SU-DHL-6 (cell line): ENCODE results near the gene NUDT12.

Experiments
- H2AFZ ChIP-seq: fragments of 200-600 bp; sonication (generic); 2 replicates; pipeline ENCODE4 v1.6.1; 2014; ENCODE audit warnings: low read depth, mild to moderate bottlenecking, moderate library complexity, mixed read lengths, antibody characterized with exemption, low read length; ENCODE audit not compliant: severe bottlenecking
- H3F3A ChIP-seq: fragments of 200-600 bp; shearing (Covaris generic); 2 replicates; pipeline ENCODE4 v1.6.0; 2016; ENCODE audit warnings: antibody characterized with exemption, mild to moderate bottlenecking; ENCODE audit not compliant: insufficient read depth
- H3K27ac ChIP-seq: fragments of 200-600 bp; sonication (generic); 2 replicates; pipeline ENCODE4 v1.5.1; 2016; ENCODE audit warnings: low read depth, mild to moderate bottlenecking, low read length, moderate library complexity, mixed read lengths
- H3K27me3 ChIP-seq: fragments of 200-600 bp; sonication (generic), shearing (Covaris generic); 2 replicates; pipeline ENCODE4 v1.6.0; 2014; ENCODE audit warnings: mild to moderate bottlenecking, low read length
- H3K36me3 ChIP-seq: fragments of 200-600 bp; sonication (generic); 2 replicates; pipeline ENCODE4 v1.6.1; 2014; ENCODE audit warnings: mild to moderate bottlenecking, low read length, mixed read lengths
- H3K4me2 ChIP-seq: fragments of 300-600, 200-600 bp; shearing (Covaris generic), sonication (generic); 2 replicates; pipeline ENCODE4 v1.6.0; 2014; ENCODE audit warnings: low read length, low read depth, mild to moderate bottlenecking; ENCODE audit not compliant: poor library complexity, severe bottlenecking
- H3K4me3 ChIP-seq: fragments of 200-600 bp; sonication (generic); 2 replicates; pipeline ENCODE4 v1.5.1; 2014; ENCODE audit warnings: antibody characterized with exemption, low read length, mild to moderate bottlenecking, mixed read lengths; ENCODE audit not compliant: insufficient read depth, poor library complexity, severe bottlenecking
- H3K79me2 ChIP-seq: fragments of 200-600 bp; sonication (generic); 2 replicates; pipeline ENCODE4 v1.6.1; 2014; ENCODE audit warnings: mild to moderate bottlenecking, low read length, moderate library complexity; ENCODE audit not compliant: insufficient read depth
- H3K9ac ChIP-seq: fragments of 200-600 bp; sonication (generic); 2 replicates; pipeline ENCODE4 v1.7.0; 2014; ENCODE audit warnings: mild to moderate bottlenecking, low read length
- H3K9me2 ChIP-seq: fragments of 200-600 bp; sonication (generic); replicated peaks from 2 replicates; pipeline ENCODE4 v1.6.1; 2014; ENCODE audit warnings: low read length; ENCODE audit not compliant: insufficient read depth
- H3K9me3 ChIP-seq: fragments of 200-600 bp; sonication (generic); 2 replicates; pipeline ENCODE4 v1.6.1; 2014; ENCODE audit warnings: low read length, mixed read lengths; ENCODE audit not compliant: insufficient read depth
- H4K20me1 ChIP-seq: fragments of 200-600 bp; sonication (generic); 2 replicates; pipeline ENCODE4 v1.6.1; 2014; ENCODE audit warnings: low read depth, mild to moderate bottlenecking, antibody characterized with exemption, low read length, moderate library complexity, mixed read lengths
- CTCF ChIP-seq: fragments of 200-600 bp; sonication (generic); IDR thresholded peaks from one replicate; pipeline ENCODE4 v1.5.1; 2017; ENCODE audit warnings: antibody characterized with exemption, mild to moderate bottlenecking, low read length, moderate library complexity; ENCODE audit not compliant: insufficient read depth, poor library complexity, severe bottlenecking
- EZH2phosphoT487 ChIP-seq: fragments of 200-600 bp; sonication (generic), shearing (Covaris generic); conservative IDR thresholded peaks from 2 replicates; pipeline ENCODE4 v1.6.1; 2018; ENCODE audit warnings: mild to moderate bottlenecking, antibody characterized with exemption, low read length, moderate library complexity, mixed read lengths

Gene NUDT12

GRCh38 chr5:103589357-103589756 lies 26.8 kb upstream of the NUDT12 start:
- no peaks in the 10 kb centered on the region for H3K9me2 ChIP-seq
- no peaks in the 10 kb centered on the region for H3K79me2 ChIP-seq
- no peaks in the 10 kb centered on the region for H3K27me3 ChIP-seq
- H3F3A ChIP-seq: no peaks in the 10 kb centered on the region
- no peaks in the 10 kb centered on the region for H4K20me1 ChIP-seq
- no peak overlapping the region for H3K4me3 ChIP-seq
- H3K9ac ChIP-seq: no peak overlapping the region
- TF ChIP-seq EZH2phosphoT487 (no peak), CTCF (no peak)
- H2AFZ ChIP-seq: no peak overlapping the region
- H3K4me2 ChIP-seq: no peak overlapping the region
- H3K27ac ChIP-seq: no peak overlapping the region
- no peaks in the 10 kb centered on the region for H3K36me3 ChIP-seq
- no peaks in the 10 kb centered on the region for H3K9me3 ChIP-seq

- no peaks in the 10 kb centered on the region for H3K79me2 ChIP-seq
- H3K9me2 ChIP-seq: no peaks in the 10 kb centered on the region
- no peaks in the 10 kb centered on the region for H3K36me3 ChIP-seq
- H2AFZ ChIP-seq: no peak overlapping the region
- H3K27me3 ChIP-seq: no peaks in the 10 kb centered on the region
- H3K27ac ChIP-seq: no peak overlapping the region
- H4K20me1 ChIP-seq: no peaks in the 10 kb centered on the region
- H3K4me2 ChIP-seq: no peak overlapping the region
- H3F3A ChIP-seq: no peaks in the 10 kb centered on the region
- no peaks in the 10 kb centered on the region for H3K9me3 ChIP-seq
- TF ChIP-seq CTCF (no peak), EZH2phosphoT487 (no peak)
- H3K9ac ChIP-seq: no peak overlapping the region
- H3K4me3 ChIP-seq: no peak overlapping the region
Observed at GRCh38 chr5:103587185-103587748, 24.7 kb upstream of the NUDT12 start.

- Histone ChIP-seq H3K27me3 (no peaks in the 10 kb centered on the region), H3K9me3 (no peaks in the 10 kb centered on the region), H2AFZ (no peak overlapping the region), H3F3A (no peaks in the 10 kb centered on the region), H3K9ac (no peak overlapping the region), H3K4me2 (no peak overlapping the region), H3K79me2 (no peaks in the 10 kb centered on the region), H4K20me1 (no peaks in the 10 kb centered on the region), H3K36me3 (no peaks in the 10 kb centered on the region), H3K9me2 (no peaks in the 10 kb centered on the region), H3K27ac (no peak overlapping the region), H3K4me3 (no peak overlapping the region)
- TF ChIP-seq CTCF (peak; percentile 16), EZH2phosphoT487 (no peak)
Observed at GRCh38 chr5:103582364-103582763, 19.8 kb upstream of the NUDT12 start.
